ENCODE measurements around the gene GADL1. TPM values are rescaled to one million over a fixed set of nuclear protein-coding genes. Genes with fewer than 3 reads are reported as not detected.

The GADL1 gene
- total and polyA plus RNA-seq, 2 donors from 2014 or later = 0.22 to 0.54 TPM

- intact Hi-C loops (cut with DNase I) = no loop called here
- Histone ChIP-seq H3K4me3 (ENCODE audit: low read length in 3 of 3) (no peak overlapping the region), H3K27me3 (ENCODE audit: control insufficient read depth, insufficient read depth, low read length) (no peaks in the 10 kb centered on the region), H3K27ac (ENCODE audit: low read depth in 2 of 2, low read length in 2 of 2) (no peak overlapping the region), H3K9me3 (ENCODE audit: control insufficient read depth in 2 of 3, insufficient read depth in 1 of 3, low read length in 3 of 3) (no peaks in the 10 kb centered on the region), H3K4me1 (ENCODE audit: control insufficient read depth in 2 of 3, insufficient read depth in 2 of 3, low read depth in 1 of 3, low read length in 3 of 3) (peaks cover 2 to 3% (median 3%) of the 10 kb centered on the region in 3 donors), H3K9ac (ENCODE audit: low read length in 3 of 3) (no peak overlapping the region), H3K36me3 (ENCODE audit: control insufficient read depth in 2 of 3, insufficient read depth in 3 of 3, low read length in 3 of 3) (peaks cover 0 to 14% (median 11%) of the 10 kb centered on the region in 3 donors)
- TF ChIP-seq CTCF (IDR thresholded peaks at IDR 0.05; ENCODE audit: borderline replicate concordance, extremely low read depth, insufficient read depth) = no peak
- FAIRE-seq = no peak
- DNase-seq = no peak
Measured at GRCh38 chr3:30696896-30697295, 197.6 kb downstream of the GADL1 start.

GRCh38 chr3:30696403-30696819 is 198.1 kb downstream of the GADL1 start:
- Histone ChIP-seq H3K9ac (ENCODE audit: low read length in 3 of 3) (no peak overlapping the region), H3K27me3 (ENCODE audit: control insufficient read depth, insufficient read depth, low read length) (no peaks in the 10 kb centered on the region), H3K36me3 (ENCODE audit: control insufficient read depth in 2 of 3, insufficient read depth in 3 of 3, low read length in 3 of 3) (peaks cover 0 to 14% (median 12%) of the 10 kb centered on the region in 3 donors), H3K4me3 (ENCODE audit: low read length in 3 of 3) (no peak overlapping the region), H3K4me1 (ENCODE audit: control insufficient read depth in 2 of 3, insufficient read depth in 2 of 3, low read depth in 1 of 3, low read length in 3 of 3) (peaks cover 2 to 3% (median 3%) of the 10 kb centered on the region in 3 donors), H3K9me3 (ENCODE audit: control insufficient read depth in 2 of 3, insufficient read depth in 1 of 3, low read length in 3 of 3) (no peaks in the 10 kb centered on the region), H3K27ac (ENCODE audit: low read depth in 2 of 2, low read length in 2 of 2) (no peak overlapping the region)
- DNase-seq (no peak), FAIRE-seq (no peak)
- intact Hi-C loops (cut with DNase I) = no loop called here
- TF ChIP-seq CTCF (IDR thresholded peaks at IDR 0.05; ENCODE audit: borderline replicate concordance, extremely low read depth, insufficient read depth) = no peak

GRCh38 chr3:30695302-30696061 is 199.0 kb downstream of the GADL1 start:
- H3K27me3 ChIP-seq (ENCODE audit: control insufficient read depth, insufficient read depth, low read length) = no peaks in the 10 kb centered on the region
- H3K9ac ChIP-seq (ENCODE audit: low read length in 3 of 3) = no peak overlapping the region
- FAIRE-seq = no peak
- intact Hi-C loops (cut with DNase I) = no loop called here
- DNase-seq = no peak
- no peak overlapping the region for H3K4me3 ChIP-seq (ENCODE audit: low read length in 3 of 3)
- no peak for TF ChIP-seq CTCF (IDR thresholded peaks at IDR 0.05; ENCODE audit: borderline replicate concordance, extremely low read depth, insufficient read depth)
- H3K9me3 ChIP-seq (ENCODE audit: control insufficient read depth in 2 of 3, insufficient read depth in 1 of 3, low read length in 3 of 3) = no peaks in the 10 kb centered on the region
- H3K4me1 ChIP-seq (ENCODE audit: control insufficient read depth in 2 of 3, insufficient read depth in 2 of 3, low read depth in 1 of 3, low read length in 3 of 3) = peaks cover 2 to 10% (median 3%) of the 10 kb centered on the region in 3 donors
- H3K36me3 ChIP-seq (ENCODE audit: control insufficient read depth in 2 of 3, insufficient read depth in 3 of 3, low read length in 3 of 3) = peaks cover 0 to 18% (median 15%) of the 10 kb centered on the region in 3 donors
- H3K27ac ChIP-seq (ENCODE audit: low read depth in 2 of 2, low read length in 2 of 2) = no peak overlapping the region

All from kidney (tissue), 14 donors.